ENCODE data around the gene OSBPL10. TPM values are rescaled to one million over a fixed set of nuclear protein-coding genes. Genes with fewer than 3 reads are reported as not detected.

Gene OSBPL10
- total RNA-seq, 1 donor from 2014 or later = 40.6 TPM

GRCh38 chr3:31924610-31925270, 56.3 kb downstream of the OSBPL10 start:
- no peak for DNase-seq

DNA sequence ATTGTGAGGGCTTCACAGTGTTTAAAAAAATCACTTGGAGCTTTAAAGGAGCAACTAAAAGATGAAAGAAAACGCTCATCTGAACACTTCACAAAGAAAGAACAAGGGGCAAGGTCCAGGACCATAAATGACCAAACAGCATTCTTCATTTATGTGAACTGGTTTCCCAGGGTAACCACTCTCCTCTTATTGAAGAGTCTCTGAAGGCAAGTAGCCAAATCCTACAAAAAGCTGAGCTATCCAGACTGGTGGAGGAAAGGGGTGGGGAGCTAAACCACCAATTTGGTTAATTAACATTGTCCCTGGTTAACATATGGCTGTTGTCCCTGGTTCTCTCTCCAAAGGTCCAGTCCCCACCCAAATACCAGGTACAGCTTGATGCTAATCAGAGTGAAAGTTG, 58.1 kb downstream of the OSBPL10 start:
- DNase-seq = no peak

- no peak for DNase-seq
Measured at GRCh38 chr3:31921837-31922236, 59.2 kb downstream of the OSBPL10 start.

DNA sequence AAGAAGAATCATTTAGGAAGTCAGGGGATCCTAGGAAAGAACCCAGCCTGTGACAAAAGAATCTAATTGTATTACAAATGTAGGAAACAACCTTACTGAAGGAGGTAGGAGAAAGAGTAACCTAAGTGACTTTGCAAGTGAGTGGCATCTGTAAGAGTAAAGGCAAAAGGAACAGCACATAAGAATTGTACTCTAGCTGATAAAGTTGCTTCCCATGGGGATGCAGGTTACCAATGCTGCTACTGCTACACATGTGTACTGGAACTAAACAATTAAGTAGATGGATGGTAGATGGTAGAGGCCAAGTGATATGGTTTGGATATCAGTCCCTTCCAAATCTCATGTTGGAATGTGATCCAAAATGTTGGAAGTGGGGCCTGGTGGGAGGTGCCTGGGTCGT, 60.8 kb downstream of the OSBPL10 start:
- DNase-seq = no peak

DNA sequence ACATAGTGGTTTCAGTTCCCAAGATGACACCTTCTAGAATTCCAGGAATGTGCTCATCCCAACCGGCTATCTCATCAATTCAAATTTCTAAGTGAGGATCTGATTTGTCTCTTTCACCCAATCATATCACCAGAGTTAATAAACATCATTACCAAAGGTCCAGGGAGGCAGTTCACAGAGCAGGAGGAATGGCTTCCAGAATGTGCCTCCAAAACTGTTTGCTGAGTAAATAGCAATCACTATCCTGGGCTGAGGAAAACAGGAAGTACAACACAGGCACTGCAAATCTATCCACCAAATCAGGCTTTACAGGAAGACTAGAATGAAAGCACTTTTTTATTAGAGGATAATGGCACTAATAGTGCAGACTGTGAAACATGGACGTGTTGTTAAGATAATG, 61.5 kb downstream of the OSBPL10 start:
- no peak for DNase-seq

DNA sequence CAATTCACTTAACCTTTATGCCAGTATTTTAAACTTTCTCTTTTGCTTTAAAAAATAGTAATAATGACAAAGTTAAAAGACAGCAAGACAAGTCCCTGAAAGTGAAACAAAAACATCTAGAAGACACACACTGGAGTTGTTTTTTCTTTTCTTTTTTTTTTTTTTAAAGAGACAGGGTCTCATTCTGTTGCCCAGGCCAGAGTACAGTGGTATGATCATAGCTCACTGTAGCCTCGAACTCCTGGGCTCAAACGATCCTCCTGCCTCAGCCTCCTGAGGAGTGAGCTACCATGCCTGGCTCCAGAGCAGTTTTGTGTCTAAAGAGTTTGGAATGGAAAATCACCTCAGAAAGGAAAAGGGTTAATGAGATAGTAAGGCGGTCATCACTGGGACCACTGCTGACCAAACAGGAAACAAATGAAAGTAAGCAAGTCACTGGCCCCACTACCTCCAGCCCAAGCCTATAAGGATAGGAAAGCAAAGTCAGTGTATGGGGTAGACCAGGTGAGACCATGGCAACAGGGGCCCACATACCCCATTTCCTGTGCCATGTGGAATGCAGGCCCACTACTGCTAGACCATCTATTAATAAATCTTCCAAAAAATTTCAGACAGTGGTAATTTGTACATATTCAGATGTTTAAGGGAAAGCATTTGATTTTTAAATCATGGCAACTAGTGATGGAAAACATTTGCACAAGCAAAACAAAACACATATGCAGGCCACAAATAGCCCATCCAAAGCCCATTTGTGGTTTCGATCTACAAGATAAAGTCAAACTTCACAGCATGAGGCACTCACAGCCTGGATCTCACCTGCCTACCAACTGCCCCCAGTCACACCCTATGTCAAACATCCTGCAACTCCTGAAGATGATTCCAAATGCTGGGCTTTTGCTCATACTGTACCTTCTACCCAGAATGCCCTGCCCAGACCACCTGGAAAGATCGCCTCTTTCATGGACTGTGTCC, 62.6 kb downstream of the OSBPL10 start:
- no peak for DNase-seq

- DNase-seq = no peak
Measured at GRCh38 chr3:31917303-31918005, 63.6 kb downstream of the OSBPL10 start.

DNA sequence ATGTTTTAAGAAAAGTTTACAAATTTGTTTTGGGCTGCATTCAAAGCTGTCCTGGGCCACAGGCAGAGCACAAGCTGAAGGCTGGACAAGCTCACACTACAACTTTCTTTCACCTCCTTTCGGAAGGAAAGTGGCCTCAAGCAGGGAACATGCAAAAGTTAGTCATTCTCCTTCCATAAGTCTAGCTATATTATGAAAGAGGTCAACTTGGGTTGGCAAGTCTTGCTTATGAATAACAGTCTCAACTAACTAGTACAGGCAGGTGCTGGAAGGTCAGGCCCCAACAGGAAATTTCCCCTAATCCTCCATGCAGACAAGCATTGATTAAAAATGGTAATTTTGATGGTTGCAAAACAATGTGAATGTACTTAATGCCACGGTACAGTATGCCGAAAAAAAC, 69.4 kb downstream of the OSBPL10 start:
- no peak for DNase-seq

DNA sequence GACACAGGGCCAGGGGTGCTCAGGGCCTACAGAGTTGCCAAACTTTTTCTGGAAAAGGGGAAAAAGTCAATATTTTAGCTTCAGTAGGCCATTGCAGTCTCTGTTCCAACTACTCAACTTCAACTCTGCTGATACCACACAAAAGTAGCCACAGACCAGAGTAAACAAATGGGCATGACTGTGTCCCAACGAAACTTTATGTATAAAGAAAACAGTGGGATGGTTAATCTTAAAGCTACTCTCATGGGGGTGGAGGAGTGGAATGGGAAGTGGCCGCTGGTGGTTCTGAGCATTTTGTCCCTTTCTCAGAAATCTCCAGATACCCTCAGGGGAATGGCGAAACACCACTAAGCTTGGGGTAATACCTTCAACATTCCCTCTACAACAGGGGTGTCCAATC, 69.9 kb downstream of the OSBPL10 start:
- no peak for DNase-seq

- DNase-seq = no peak
Measured at GRCh38 chr3:31909455-31909854, 71.6 kb downstream of the OSBPL10 start.

DNA sequence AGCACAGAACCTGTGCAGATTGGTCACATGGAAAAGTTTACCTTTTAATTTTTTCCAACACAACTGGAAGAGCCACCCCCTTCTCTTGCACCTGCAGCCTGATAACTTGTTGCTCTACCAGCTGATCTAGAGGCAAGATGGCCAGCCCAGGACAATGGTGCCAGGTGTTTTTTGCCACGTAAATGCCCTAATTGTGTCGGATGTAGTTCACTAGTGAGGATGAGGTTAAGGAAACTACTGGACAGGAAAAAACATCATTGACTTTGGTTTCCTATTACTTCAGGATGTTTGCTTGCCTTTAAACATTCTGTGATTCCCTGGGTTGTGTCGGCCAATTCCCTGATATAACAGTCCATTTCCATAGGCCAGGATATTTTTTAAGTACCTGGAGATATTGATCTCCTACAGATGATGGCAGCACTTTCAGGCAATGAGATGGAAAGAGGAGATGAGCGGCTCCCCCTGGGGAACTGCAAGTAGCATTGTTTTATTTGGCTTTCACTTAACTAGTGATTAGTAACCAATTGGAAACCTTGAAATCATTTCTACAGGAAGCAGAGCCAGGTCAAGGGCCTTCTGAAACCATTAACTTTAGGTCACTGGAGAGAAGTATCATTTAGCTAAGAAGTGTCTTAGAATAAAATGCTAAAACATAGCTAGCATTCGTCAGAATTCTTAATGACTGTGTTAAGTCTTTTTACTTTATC, 72.5 kb downstream of the OSBPL10 start:
- no peak for DNase-seq

GRCh38 chr3:31906182-31906581, 74.9 kb downstream of the OSBPL10 start:
- DNase-seq = no peak

GRCh38 chr3:31903686-31904431, 77.2 kb downstream of the OSBPL10 start:
- no peak for DNase-seq

DNA sequence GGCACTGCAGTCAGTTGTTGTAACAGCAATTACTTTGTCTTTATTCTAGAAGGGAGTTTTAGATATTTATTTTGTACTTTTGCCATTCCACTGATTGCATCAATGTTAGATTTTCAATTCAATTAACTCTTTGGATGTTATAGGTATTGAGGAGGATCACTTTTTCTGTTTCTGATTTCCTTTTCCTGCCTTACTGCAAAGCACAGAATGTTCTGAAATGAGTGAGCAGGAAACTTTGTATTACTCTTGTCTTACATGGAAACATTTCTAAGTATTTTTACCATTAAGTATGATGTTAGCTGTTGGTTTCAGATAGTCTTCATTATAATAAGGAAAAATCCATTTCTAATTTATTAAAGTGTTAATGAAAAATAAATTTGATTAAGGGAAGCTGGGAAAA, 80.5 kb downstream of the OSBPL10 start:
- DNase-seq = no peak

DNA sequence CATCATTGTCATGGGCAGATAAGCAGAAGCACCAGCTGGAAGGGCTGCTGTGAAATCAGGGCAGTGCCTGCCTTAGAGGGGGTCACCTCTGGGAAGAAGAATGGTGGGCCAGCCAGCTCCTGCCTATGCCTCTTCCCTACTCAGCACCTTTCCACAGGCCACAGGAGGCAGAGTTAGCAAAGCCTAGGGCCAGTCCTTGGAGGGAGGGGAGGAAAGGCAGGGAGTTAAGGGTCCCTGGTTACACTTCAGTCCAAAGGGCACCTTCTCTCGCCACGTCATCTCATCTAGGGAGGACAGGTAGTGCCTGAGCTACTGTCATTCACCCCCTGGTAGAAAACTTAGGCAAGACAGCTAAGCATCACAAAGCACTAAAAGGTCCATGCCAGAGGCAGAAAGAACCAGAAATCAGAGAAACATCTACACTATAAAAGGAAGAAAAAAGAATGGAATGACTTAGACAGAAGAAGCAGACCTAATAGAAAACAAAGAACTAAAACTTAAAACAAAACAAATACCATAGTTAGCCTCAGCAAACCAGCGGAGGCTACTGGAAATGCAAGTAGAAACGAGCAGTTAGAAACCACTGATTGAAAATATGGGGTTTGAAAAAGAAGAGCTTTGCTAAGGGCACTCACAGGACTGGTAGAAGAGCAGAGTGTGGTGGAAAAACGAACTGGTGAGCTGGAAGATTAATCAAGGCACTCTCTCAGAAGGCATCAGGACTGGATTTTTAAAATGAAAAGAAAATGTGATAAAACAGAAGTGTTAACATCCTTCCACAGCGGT, 84.2 kb downstream of the OSBPL10 start:
- DNase-seq = no peak

DNA sequence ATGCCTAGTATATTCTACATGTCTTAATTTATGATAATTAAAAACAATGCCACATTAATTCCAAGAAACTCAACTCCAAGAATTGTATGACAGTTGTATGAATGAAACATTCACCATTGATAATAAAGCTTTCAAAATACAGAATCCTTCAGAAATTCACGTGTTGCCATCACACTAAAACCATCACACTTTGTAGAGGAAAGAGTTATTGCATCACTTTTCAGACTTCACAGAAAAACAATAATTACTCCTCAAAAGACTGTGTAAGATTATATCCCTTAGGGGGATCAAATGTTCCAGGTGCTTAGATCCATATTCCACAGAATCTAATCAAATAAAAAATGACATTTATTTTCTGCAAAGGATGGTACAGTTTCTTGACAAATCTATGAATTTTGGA, 85.0 kb downstream of the OSBPL10 start:
- DNase-seq = no peak

- no peak for DNase-seq
Measured at GRCh38 chr3:31895471-31895870, 85.6 kb downstream of the OSBPL10 start.

DNA sequence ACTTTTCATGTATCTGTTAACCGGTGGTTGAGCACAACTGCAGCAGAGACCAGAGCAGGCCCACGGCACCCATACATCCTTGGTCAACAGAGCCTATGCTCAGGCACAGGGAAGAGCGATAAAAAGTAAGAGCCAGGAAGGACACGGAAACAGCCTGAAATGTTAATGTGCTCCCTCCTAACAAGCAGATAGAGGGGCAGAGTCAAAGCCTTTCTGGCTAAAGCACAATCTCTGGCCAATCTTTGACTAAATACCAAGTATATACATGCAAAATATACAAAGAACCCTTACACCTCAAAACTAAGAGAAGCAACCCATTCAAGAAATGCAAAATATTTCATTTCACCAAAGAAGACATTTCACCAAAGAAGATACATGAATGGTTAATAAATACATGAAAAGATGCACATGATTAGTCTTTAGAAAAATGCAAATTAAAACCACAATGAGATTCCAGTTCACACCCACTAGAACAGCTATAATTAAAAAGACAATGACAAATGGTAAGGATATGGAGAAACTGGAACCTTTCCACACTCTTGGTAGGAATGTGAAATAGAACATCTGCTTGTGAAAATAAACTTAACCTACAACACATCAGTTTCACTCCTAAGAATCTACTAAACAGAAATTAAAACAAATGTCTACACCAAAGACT, 88.0 kb downstream of the OSBPL10 start:
- no peak for DNase-seq

GRCh38 chr3:31892500-31892899, 88.6 kb downstream of the OSBPL10 start:
- DNase-seq = no peak

- no peak for DNase-seq
Measured at GRCh38 chr3:31891876-31892455, 89.1 kb downstream of the OSBPL10 start.
